HG03575 (cell line): ENCODE measurements around the gene GIMAP2.

ENCODE experiments used
- ATAC-seq: cut with Tn5 transposase; IDR thresholded peaks from one replicate; pipeline ENCODE4 v1.9.1; 2021; ENCODE audit not compliant: unreplicated experiment, insufficient number of reproducible peaks, low FRiP score; ENCODE audit errors: extremely low read depth

Gene GIMAP2

DNA sequence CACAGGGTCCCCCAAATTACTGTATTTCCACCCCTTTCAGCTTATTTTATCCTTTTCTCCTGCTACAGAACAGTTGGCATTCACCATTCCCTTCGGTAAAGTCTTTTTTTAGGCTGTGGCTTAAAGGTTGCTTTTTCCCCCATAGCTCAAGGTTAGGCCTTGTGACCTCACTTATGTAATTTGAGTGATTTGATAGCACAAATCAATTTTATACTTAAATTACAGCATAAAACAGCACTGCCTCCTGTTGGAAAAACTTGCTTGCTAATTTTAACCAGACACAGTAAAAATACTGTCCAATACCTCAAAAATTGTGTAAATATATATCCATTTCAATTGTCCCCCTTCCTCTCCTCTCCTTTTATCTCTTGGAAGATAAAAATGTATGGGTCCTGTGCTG is 38.0 kb downstream of the GIMAP2 start:
- no peak for ATAC-seq

DNA sequence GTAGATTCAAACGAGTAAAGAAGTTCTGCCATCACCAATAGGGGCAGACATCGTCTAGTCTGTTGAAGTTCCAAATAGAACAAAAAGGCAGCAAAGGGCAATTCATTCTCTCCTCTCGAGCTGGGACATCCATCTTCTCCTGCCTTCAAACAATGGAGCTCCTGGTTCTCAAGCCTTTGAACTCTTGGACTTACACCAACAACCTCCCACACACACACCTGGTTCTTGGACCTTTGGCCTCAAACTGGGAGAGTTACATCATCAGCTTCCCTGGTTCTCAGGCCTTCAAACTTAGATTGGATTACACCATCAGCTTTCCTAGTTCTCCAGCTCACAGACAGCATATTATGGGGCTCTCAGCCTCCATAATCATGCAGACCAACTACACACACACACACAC is 41.9 kb downstream of the GIMAP2 start:
- no peak for ATAC-seq

GRCh38 chr7:150728011-150728410 is 42.5 kb downstream of the GIMAP2 start:
- ATAC-seq = no peak

DNA sequence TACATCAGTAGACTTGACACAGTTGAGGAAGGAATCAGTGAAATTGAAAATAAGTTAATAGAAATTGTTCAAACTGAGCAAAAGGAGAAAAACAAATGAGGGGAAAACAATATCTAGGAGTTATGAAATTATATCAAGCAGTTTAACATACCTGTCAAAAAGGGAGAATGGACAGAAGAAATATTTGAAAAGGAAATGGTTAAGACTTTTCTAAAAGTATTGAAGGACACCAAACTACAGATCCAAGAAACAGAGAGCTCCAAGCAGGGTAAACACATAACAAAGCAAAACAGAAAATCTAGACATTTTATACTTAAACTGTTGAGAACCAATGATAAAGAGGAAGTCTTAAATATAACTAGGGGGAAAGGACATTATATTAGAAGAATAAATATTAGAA is 43.1 kb downstream of the GIMAP2 start:
- no peak for ATAC-seq

- ATAC-seq = no peak
Measured at GRCh38 chr7:150731916-150732315, 46.4 kb downstream of the GIMAP2 start.

DNA sequence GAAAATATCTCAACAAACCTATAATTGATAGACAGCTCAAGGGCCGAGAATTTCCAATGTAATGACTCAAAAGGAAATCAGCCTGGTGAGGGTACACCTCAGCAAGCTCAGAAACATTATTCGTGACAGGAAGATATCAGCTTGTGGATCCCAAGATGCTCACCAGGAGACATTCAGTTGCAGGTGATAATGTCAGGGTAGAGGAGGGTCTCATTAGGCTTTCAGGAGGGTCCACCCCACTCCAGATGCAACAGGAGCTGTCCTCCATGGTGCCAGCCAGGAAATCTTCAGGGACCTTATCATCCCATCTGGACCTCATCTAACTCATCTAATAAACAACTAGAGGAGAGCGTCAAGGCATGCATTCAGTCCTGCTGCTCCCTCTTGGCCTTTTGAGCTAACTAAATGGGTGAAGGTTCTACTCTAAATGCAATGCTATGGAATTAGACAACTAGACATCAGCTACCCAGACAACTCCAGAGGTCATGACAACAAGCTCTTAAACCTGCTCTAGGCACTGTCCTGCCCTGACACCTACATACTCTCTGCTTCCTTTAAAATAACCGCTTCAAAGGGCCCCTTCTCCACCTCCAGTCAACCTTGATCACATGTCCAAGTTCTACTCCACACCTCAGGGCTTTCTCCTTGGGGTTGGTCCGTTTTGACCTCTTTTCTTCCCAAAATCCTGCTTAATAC is 47.4 kb downstream of the GIMAP2 start:
- no peak for ATAC-seq

DNA sequence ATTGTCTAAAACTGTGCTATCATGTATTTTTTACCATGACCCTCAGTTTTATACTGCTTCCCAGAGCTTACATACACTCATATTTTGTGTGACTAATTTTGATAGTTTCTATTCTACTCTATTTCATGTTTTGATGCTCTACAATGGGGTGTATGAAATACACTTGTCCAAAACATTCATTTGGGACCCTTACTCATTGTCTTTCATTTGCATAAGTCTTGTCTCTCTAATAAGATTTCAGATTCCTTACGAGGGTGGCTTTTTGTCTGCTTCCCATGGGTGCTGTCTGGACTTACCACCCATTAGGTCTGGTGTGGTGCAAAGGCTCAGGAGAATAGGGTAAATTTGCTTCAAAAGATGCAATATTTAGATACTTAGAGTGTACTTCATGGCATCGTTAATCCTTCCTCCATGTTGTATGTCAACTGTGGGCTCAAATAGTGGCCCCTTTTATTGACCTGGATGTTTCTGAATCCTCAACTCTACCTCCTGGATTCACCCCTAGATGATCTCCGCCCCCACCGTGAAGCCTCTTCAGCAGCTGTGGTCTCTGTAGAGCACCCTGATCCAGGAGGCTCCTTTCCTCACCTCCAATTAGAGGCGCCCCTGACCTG is 48.1 kb downstream of the GIMAP2 start:
- ATAC-seq = no peak

- ATAC-seq = no peak
Measured at GRCh38 chr7:150734254-150734653, 48.7 kb downstream of the GIMAP2 start.

DNA sequence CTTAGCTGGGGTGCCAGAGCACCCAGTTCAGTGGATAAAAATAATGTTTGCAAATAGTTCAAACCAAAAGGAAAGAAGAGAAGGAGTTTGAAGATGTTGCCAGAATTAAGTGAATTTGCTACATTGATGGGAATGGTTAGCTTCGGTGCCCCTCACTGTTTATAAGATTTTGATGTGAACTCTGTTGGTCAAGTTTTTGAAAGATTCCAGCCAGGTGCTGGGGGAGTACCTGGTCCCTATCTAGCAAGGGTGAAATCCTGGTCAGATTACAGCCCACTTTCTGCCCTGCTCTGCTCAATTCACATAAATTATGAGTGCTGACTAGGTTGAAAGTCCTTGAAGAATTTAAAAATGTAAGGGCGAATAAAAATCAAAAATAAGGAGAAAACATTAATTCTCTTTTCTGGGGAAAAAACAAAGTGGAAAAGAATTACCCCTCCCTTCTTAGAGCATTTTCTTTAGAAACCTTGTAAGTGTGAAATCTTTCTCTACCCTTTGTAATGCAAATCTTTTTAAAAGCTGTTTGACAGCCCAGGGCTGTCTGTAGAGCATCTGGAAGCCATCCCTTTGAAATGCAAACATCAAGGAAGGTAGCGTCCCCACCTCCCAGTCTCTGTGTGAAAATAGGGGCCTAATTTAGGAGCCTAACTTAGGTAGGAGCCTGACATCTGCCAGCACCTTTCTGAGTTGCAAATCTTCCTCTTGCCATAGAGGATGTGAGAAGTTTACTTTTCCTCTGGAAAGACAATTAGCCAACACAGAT is 50.3 kb downstream of the GIMAP2 start:
- no peak for ATAC-seq

DNA sequence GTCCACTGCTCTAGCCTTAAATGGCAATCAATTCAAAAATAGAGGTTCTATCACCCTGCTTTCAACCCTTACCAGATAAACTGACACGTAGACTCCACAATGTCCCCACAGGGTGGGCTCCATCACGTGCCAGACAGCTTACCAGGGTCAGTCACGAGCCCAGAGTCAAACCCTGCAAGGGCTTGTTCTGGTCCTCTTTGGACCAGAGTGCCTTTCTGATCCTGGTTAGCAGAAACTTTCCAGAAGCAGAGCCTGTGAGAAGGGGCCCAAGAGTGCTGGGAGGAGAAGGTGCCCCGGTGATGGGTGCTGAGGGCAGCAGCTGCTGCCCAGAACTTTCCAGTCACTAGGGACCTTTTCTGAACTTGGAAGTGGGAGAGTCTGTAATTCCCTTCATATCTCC is 51.4 kb downstream of the GIMAP2 start:
- ATAC-seq = no peak

DNA sequence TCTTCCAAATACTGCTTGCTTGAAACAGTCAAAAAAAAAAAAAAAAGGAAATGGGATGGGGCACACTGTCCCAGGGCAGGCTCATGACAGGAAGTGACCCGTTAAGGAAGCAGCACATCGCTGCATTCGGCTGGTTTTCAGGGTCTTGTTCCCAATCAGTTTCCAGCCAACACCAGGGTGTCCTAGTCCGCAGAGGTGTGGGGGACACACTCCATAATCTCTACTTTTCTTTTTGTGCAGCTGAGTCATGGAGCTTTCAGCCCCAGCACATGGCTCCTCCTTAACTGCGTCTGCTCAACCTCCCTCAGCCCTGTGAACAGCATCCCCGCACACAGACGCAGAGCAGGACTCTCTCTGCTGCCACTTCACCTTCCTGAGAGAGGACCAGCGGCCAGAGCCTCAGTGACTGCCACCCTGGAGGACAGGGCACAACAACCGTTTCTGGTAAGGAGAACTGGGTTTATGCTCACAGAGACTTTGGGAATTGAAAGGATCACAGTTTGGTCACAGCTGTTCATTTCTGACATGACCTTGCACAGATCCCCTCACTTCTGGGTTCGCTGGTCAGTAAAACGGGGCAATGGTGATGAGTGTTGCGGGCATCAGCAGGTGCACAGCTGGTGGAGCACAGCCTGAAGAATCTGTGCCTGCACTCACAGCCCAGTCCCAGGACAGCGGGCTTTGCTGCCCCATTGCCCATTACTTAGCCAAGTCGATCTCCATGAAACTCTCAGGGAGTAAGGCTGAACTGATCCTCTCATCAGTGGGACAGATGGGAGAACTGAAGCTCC is 52.0 kb downstream of the GIMAP2 start, which contains the start of gene GIMAP5:
Gene GIMAP5 (plus strand): TSS at position 154 of the 791 bp plus-strand sequence. CDS start 3,467 bp downstream, outside the sequence.
- no peak for ATAC-seq

DNA sequence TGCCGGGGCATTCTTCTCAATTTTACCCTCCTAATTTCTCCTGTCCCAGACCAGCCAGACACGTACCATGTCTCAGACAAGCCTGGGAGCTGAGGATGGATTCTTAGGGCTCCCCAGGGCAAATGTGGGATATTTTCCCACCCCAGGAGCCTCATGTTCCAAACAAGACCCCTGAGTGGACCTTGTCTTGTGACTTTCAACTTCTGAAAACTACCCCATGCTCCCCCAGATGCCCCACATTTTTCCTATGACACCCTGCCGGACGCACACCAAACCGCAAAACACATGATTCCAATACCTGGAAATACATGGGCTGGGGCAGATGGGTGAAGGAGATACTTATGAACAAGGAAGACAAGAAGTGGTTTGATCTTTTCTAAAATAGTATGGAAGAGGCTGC is 52.6 kb downstream of the GIMAP2 start:
- no peak for ATAC-seq

- ATAC-seq = no peak
Measured at GRCh38 chr7:150738591-150739001, 53.1 kb downstream of the GIMAP2 start.

DNA sequence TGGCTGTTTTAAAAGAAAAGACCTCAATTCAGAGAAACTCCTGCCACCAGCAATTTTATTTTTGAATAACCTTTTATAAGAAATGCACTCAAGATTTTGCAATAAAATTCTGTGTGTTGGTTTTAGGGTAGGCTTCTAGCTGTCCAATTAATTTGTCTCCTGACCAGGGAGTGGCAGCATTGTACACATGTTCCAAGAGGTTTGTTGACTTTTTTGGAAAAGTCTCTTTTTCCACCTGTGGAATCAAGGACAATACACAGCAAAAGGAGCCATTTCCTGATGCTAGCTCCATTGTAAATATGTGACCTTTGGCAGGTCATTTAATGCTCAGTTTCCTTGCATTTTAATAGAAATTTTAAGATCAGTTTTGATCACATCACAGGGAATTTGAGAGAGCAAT is 53.5 kb downstream of the GIMAP2 start:
- no peak for ATAC-seq

DNA sequence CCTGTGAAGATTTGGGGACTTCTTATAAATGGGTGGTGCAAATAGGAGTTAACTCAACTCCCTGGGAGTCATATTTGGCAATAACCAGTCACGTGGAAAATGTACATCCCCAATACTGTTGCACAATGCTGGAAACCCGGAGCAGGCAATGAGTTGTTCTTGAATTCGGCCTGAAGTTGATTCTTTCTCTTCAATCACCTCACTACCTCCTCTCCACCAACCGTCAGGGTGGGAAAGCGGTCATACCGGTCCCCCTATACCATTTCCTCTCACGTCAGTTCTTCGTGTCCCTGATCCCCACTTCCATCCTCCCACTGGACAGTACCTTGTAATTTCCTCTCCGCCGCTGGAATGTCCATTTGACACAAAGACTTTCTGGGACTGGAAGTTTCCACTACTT is 54.5 kb downstream of the GIMAP2 start:
- no peak for ATAC-seq

GRCh38 chr7:150742286-150742968 is 56.9 kb downstream of the GIMAP2 start:
- ATAC-seq = no peak
